Activated naive CD8-positive, alpha-beta T cell (primary cell): ENCODE measurements around the gene KMT5B.

Experiments used
- H3K27ac Mint-ChIP-seq: one replicate; pipeline ENCODE4 v1.8.0; 2021; ENCODE audit warnings: mixed read lengths
- H3K27me3 Mint-ChIP-seq: one replicate; pipeline ENCODE4 v1.8.0; 2021; ENCODE audit warnings: mixed read lengths
- H3K36me3 Mint-ChIP-seq: one replicate; pipeline ENCODE4 v1.8.0; 2021; ENCODE audit warnings: mixed read lengths
- H3K4me1 Mint-ChIP-seq: one replicate; pipeline ENCODE4 v1.8.0; 2021; ENCODE audit warnings: low read depth, mixed read lengths
- H3K4me3 Mint-ChIP-seq: one replicate; pipeline ENCODE4 v1.8.0; 2021; ENCODE audit warnings: mild to moderate bottlenecking, mixed read lengths
- H3K9me3 Mint-ChIP-seq: one replicate; pipeline ENCODE4 v1.8.0; 2021; ENCODE audit warnings: low read depth, mixed read lengths

KMT5B gene

DNA sequence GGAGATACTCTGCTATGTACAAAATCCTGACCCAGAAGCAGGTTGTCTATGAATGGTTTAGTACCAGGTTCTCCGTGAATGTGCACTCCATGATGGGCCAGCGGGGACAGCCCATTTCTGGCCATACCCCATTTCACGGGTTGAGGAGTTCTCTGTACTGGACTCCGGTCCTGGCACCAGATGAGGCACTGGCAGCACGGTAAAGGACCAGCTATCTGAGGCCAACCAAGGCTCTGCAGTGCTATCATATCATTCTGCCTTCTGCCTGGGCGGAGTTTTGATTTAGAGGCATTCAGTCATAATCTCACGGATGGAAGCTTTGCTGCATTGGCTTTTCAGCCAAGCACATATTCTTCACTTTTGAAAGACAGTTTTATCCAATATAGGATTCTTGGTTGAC lies 18.5 kb upstream of the KMT5B start:
- no peaks in the 10 kb centered on the region for H3K4me1 Mint-ChIP-seq
- peaks cover 5% of the 10 kb centered on the region for H3K27me3 Mint-ChIP-seq
- peaks cover 7% of the 10 kb centered on the region for H3K9me3 Mint-ChIP-seq
- H3K27ac Mint-ChIP-seq = no peak overlapping the region
- H3K36me3 Mint-ChIP-seq = peaks cover 8% of the 10 kb centered on the region
- no peak overlapping the region for H3K4me3 Mint-ChIP-seq

DNA sequence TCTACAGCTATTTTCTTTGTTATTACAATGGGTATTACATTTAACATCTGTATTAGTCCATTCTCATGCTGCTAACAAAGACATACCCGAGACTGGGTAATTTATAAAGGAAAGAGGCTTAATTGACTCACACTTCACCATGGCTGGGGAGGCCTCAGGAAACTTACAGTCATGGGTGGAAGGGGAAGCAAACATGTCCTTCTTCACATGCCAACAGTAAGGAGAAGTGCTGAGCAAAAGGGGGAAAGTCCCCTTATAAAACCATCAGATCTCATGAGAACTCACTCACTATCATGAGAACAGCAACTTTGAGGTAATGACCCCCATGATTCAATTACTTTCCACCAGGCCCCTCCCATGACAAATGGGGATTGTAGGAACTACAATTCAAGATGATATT lies 16.5 kb upstream of the KMT5B start:
- peaks cover 5% of the 10 kb centered on the region for H3K27me3 Mint-ChIP-seq
- H3K4me1 Mint-ChIP-seq = no peaks in the 10 kb centered on the region
- H3K36me3 Mint-ChIP-seq = peaks cover 8% of the 10 kb centered on the region
- no peak overlapping the region for H3K4me3 Mint-ChIP-seq
- no peak overlapping the region for H3K27ac Mint-ChIP-seq
- H3K9me3 Mint-ChIP-seq = peaks cover 7% of the 10 kb centered on the region

DNA sequence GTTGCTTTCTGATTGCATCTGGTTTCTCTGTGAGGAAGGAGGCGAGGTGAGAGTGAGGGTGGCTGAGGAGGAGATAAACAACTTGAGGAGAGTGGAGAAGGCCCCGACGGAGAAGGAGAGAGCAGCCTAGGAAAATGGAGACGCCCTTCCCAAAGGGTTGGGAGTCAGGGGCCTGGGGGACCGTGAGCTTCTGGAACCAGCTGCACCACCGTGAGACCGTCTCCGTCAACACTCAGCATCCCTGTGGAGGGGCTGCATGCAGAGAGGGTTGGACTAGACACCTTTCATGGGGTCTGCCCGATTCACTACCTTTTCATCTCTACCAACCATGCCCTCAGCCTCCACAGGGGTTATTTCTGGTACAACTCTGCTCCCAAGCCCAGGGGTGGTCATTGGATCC lies 13.3 kb upstream of the KMT5B start:
- H3K27ac Mint-ChIP-seq = no peak overlapping the region
- H3K4me3 Mint-ChIP-seq = no peak overlapping the region
- H3K9me3 Mint-ChIP-seq = peaks cover 7% of the 10 kb centered on the region
- H3K4me1 Mint-ChIP-seq = no peaks in the 10 kb centered on the region
- H3K27me3 Mint-ChIP-seq = no peaks in the 10 kb centered on the region
- peaks cover 5% of the 10 kb centered on the region for H3K36me3 Mint-ChIP-seq

DNA sequence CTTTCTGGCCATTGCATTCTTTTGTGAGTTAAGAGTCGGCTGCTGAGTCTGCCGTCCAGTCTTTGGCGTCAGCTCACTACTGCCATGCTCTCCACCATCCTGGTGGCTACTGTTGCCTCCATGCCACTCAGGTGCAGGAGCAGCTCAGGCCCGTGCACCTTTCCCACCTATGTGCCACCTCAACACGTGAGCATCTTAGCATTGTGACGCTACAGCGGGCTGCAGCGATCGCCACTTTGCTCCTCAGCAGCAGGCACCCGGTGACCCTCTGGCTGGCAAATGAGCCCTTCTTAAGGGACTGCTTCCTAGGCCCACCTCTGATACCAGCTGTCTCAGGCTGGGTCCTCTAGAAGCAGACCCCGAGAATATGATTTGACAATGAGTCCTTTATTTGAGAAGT lies 11.5 kb upstream of the KMT5B start:
- Mint-ChIP-seq H3K27me3 (no peaks in the 10 kb centered on the region), H3K27ac (no peak overlapping the region), H3K4me3 (no peak overlapping the region), H3K36me3 (peaks cover 5% of the 10 kb centered on the region), H3K4me1 (no peaks in the 10 kb centered on the region), H3K9me3 (peaks cover 7% of the 10 kb centered on the region)

DNA sequence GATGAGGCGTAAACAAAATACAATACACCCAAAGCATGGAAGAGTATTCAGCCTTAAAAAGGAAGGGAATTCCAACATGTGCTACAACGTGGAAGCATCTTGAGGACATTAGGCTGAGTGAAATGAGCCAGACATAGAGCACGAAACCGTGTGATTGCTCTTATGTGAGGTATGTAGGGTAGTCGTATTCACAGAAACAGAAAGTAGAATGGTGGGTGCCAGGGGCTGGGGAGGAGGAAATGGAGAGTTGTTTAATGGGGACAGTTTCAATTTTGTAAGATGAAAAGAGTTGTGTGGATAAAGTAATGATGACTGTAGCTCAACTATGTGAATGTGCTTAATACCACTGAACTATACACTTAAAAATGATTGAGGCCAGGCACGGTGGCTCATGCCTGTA lies 10.2 kb upstream of the KMT5B start:
- Mint-ChIP-seq H3K27ac (no peak overlapping the region), H3K9me3 (no peaks in the 10 kb centered on the region), H3K4me3 (no peak overlapping the region), H3K36me3 (no peaks in the 10 kb centered on the region), H3K4me1 (no peaks in the 10 kb centered on the region), H3K27me3 (no peaks in the 10 kb centered on the region)

DNA sequence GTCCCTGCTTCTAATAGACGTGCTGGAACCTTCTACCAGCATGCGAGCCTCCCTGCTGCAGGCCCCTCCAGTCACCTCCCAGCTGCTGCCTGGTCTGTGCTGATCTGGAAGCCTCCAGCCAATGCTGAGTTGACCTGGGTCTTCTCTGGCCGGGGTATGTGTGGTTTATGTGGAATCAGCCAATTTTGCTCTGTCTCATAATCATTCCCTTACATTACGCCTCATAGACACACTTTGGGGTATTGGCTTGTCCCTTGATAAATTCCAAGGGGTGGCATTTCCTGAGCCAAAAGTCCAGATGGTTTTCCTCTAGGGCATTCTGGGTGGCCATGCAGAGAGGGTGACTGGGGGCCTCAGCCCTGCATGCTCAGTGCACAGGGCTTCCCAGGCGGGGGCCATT lies 8.3 kb upstream of the KMT5B start:
- Mint-ChIP-seq H3K4me3 (no peak overlapping the region), H3K27ac (no peak overlapping the region), H3K36me3 (no peaks in the 10 kb centered on the region), H3K9me3 (no peaks in the 10 kb centered on the region), H3K4me1 (no peaks in the 10 kb centered on the region), H3K27me3 (no peaks in the 10 kb centered on the region)

DNA sequence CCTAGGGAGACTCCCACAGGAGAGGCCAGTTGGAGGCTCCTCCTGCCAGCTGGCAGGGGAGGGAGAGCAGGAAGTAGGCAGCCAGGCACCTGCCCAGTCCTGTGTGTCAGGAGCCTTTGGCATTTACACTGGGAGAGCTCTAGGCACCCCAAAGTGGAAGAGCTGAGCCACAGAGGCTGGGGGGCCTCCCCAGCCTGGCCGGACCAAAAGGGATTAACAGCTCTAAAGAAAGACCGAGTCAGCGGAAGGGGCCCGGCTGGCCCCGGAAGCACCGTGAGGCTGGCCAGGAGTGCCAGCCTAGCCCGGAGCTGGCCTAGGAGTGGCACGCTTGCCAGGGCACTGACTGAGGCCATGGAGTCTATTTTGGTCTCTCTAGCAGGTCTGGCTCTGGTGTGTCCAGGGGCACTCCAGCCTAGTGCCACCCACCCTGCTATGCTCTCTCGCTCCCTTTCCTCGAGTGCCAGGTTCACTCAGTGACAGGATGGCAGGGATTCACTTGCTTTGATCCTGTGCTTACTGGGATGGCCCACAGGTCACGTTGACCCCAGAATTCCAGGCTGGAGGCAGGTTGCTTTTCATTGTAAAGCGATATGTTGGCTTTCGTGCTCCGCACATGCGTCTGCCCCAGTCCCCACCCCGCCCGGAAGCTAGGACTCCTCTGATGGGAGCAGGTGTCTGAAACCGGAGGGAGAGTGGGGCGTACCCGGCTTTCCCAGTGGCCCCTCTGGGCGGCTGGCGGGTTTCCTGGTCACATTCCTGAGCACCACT lies 3.3 kb upstream of the KMT5B start:
- Mint-ChIP-seq H3K36me3 (no peaks in the 10 kb centered on the region), H3K9me3 (no peaks in the 10 kb centered on the region), H3K27me3 (no peaks in the 10 kb centered on the region), H3K4me3 (no peak overlapping the region), H3K4me1 (peaks cover 22% of the 10 kb centered on the region), H3K27ac (no peak overlapping the region)

DNA sequence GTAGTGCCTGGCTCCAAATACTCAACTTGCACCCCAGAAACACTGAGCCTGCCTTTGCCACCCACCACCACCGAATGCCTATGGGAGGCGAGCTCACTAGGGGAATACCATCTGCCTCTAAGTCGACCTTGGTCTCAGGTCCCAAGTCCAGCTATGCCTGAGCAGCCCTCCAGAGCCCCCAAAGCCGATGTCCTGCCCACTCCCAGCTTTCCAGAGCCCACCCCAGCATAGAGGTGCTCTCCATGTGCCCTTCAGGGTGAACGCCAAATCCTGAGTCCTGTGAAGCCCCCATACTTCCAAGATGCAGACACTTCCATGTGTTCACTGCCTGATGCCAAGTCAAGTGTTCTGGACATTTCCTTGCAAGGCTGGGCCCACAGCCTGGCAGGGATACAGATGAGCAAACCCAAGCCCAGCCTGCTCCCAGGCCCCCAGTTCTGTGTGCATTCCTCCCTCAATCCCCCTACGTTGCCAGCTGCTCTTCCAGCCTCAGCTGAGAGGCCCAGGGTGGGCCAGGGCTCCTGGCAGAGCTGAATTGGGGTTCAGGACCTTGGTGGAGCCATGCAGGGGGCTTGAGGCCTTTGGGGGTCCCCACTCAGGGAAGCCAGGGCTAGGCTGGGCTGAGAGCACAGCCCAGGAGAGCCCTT lies 2.6 kb upstream of the KMT5B start:
- peak overlapping the region; percentile 80 for H3K27ac Mint-ChIP-seq
- no peaks in the 10 kb centered on the region for H3K36me3 Mint-ChIP-seq
- no peaks in the 10 kb centered on the region for H3K27me3 Mint-ChIP-seq
- peak overlapping the region; percentile 85 for H3K4me3 Mint-ChIP-seq
- peaks cover 29% of the 10 kb centered on the region for H3K4me1 Mint-ChIP-seq
- H3K9me3 Mint-ChIP-seq = no peaks in the 10 kb centered on the region

DNA sequence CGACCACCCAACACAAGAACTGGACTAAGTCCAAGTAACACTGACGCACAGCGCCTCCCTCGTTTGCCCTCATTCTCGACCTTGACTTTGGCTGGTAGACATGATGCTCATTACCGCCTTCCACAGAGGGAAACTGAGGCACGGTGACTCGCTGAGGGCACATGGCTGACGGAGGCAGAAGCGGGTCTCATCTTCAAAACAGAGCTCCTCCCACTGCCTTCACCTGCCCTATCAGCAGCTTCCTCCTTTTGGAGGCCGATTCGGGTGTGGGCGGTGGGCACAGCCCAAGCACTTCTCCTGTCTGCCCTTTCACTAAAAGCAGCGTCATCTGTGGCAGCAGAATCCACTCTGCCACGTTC lies 2.0 kb upstream of the KMT5B start:
- H3K9me3 Mint-ChIP-seq = no peaks in the 10 kb centered on the region
- peak overlapping the region; percentile 80 for H3K27ac Mint-ChIP-seq
- H3K4me3 Mint-ChIP-seq = peak overlapping the region; percentile 85
- H3K27me3 Mint-ChIP-seq = no peaks in the 10 kb centered on the region
- H3K36me3 Mint-ChIP-seq = no peaks in the 10 kb centered on the region
- peaks cover 35% of the 10 kb centered on the region for H3K4me1 Mint-ChIP-seq

DNA sequence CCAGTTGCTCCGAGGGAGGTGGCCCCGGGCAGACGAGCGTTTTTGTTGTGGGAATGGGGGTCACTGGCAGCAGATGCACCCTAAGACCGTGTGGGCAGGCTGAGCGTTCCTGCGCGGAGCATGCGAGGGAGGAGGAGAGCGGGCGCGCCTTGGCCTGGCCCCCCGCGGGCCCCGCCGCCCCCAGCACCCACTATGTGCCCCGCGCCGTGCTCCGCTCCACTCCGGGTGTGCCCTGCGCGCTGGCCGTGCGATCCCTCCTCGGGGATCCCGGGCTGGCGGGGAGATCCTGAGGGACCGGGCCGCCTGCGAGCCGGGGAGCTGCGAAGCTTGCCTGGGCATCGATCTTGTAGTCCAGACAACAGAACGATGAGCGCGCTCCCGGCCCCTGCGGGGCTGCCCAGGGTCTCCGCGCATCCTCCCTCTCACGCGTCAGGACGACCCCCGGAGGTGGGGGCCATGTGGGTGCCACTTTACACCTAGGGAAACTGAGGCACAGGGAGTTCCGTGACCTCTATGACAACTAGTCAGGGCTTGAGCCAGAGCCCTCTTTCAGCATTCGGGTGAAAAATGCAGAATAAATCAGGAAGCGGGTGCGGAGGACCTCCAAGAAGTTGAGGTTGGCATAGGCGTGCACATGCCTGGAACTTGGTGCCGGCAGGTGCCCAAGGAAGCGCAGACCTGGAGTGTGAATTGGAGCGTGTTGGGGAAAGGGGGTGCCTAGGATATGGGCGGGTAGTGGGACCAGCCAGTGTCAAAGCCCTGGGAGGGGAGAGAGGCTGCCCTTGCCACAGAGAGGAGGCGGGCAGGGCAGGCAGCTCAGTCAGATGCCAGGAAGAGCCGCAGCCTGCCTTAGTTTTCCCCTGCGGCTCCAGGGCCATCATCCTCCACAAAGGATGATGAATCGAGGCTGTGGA lies 1.3 kb upstream of the KMT5B start:
- no peaks in the 10 kb centered on the region for H3K9me3 Mint-ChIP-seq
- H3K36me3 Mint-ChIP-seq = no peaks in the 10 kb centered on the region
- peak overlapping the region; percentile 85 for H3K4me3 Mint-ChIP-seq
- no peaks in the 10 kb centered on the region for H3K27me3 Mint-ChIP-seq
- H3K4me1 Mint-ChIP-seq = peaks cover 41% of the 10 kb centered on the region
- no peak overlapping the region for H3K27ac Mint-ChIP-seq

DNA sequence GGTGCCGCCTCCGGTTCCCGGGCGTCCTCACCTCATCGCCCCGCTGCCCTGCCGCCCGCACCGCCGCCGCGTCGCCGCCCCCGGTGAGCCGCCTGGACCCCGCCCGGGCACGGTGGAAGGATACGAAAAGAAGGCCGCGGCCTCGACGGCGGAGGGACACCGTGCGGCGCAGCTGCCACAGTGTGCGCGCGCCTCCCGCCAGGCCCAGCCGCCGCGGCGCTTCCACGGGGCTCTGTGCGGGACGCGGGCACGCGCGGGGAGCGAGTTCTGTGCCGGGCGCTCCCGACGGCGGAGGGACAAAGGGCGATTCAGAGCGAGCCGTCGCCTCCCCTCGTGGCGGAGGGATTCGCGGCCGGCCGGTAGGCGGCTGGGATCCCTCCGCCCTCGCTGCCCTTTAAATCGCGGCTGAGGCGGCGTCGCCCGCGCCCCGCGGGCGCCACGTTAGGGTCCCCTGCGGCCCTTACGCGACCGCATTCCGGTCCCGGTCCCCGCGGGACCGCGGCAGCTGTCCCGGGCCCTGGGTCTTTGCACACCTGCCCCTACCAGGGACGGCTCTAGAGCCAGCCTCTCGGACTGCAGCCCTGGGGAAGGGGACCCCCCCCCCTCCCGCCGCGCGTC lies 568 bp upstream of the KMT5B start:
- Mint-ChIP-seq H3K27ac (no peak overlapping the region), H3K9me3 (no peaks in the 10 kb centered on the region), H3K36me3 (no peaks in the 10 kb centered on the region), H3K4me3 (peak overlapping the region; percentile 67), H3K4me1 (peaks cover 47% of the 10 kb centered on the region), H3K27me3 (no peaks in the 10 kb centered on the region)

DNA sequence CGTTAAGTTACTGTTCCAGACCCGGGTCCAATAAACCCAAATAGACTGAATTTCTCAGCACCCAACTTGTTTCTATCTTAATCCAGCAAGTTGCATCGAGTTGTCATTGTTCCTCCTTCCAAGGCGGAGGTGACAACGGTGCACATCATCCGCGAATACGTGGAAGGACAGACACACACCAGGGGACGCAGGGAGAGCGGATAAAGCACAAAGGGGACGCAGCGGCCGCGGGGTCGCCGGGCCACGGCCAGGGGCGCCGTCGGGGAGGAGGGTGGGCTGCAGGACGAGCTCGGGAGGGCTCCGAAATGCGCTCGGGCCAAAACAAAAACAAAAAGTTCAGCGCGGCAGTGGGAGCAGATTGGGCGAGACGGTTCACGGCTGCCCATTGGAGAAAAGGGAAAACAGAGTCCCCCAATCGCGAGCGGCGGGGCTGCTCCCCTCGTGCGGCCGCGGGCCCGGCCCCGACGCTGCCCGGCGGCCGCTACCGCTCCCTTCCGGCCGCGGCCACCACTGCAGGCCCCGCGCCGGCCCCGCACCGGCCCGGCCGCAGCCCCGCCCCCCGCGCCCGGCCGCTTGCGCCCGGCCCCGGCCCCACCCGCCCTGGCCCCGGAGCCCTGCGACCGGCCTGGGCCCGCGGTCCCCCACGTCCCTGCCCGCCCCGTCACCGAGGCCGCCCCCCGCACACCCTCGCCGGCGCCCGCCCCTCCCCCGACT lies 518 bp downstream of the KMT5B start:
- no peaks in the 10 kb centered on the region for H3K27me3 Mint-ChIP-seq
- H3K27ac Mint-ChIP-seq = peak overlapping the region; percentile 96
- no peaks in the 10 kb centered on the region for H3K9me3 Mint-ChIP-seq
- peak overlapping the region; percentile 97 for H3K4me3 Mint-ChIP-seq
- H3K4me1 Mint-ChIP-seq = peaks cover 51% of the 10 kb centered on the region
- no peaks in the 10 kb centered on the region for H3K36me3 Mint-ChIP-seq

DNA sequence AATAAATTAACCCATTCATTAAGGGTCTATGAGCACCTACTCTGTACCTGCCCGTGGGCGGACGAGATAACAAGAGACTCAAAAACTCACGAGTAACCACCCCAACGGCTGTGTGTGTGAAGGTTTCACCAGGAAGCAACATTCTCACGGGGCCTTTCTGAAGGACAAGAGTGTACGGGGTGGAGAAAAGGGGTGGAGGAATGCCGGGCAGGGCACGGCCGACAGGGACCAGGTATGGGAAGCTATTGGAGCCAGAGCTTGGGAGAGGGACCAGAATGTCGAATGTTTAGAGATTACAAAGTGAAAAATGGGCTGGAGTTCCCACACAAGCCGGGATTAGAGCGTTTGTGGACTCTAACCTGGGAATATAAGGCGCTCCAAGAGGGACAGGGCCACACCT lies 1.6 kb downstream of the KMT5B start:
- Mint-ChIP-seq H3K27ac (peak overlapping the region; percentile 96), H3K4me3 (peak overlapping the region; percentile 97), H3K4me1 (peaks cover 58% of the 10 kb centered on the region), H3K27me3 (no peaks in the 10 kb centered on the region), H3K36me3 (no peaks in the 10 kb centered on the region), H3K9me3 (no peaks in the 10 kb centered on the region)

DNA sequence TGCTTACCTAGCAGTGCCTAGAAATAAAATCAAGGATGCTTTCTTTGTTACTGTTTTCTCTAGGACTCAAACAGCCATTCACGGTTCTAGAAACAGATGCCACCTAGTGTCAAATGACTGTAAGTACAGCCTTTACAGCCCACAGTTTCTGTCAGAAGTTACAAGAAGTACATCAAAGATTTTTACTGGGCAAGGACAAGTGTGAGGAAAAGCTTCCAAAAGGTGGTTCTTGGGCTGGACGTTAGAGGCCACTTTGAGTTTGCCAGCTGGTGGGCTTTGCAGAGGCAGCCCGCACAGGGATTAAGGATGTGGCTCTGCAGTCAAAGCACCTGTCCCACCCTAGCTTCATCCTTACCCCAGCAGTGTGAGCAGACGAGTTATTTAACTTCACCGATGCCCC lies 6.9 kb downstream of the KMT5B start:
- no peaks in the 10 kb centered on the region for H3K27me3 Mint-ChIP-seq
- H3K9me3 Mint-ChIP-seq = no peaks in the 10 kb centered on the region
- peak overlapping the region; percentile 57 for H3K4me3 Mint-ChIP-seq
- H3K4me1 Mint-ChIP-seq = peaks cover 78% of the 10 kb centered on the region
- no peaks in the 10 kb centered on the region for H3K36me3 Mint-ChIP-seq
- H3K27ac Mint-ChIP-seq = peak overlapping the region; percentile 7
